ENCODE measurements around the gene SPATA3. TPM values are rescaled to one million over a fixed set of nuclear protein-coding genes. Genes with fewer than 3 reads are reported as not detected.
"Not testable (repeated sequence)": the region's sequence is repeated elsewhere in the genome, so short reads cannot be mapped to it uniquely, and the experiment has no call there.

The SPATA3 gene
- total RNA-seq, 1 experiment from 2014 or later, result not detected

- Histone ChIP-seq H3K27ac (ENCODE audit: low read length) (no peak overlapping the region), H3K9me3 (ENCODE audit: low read length) (no peaks in the 10 kb centered on the region), H3K79me2 (ENCODE audit: low read length) (no peaks in the 10 kb centered on the region), H3K36me3 (ENCODE audit: insufficient read depth, low read length) (no peaks in the 10 kb centered on the region), H3K4me1 (ENCODE audit: low read length) (peaks cover 16% of the 10 kb centered on the region), H3K27me3 (ENCODE audit: low read length) (no peaks in the 10 kb centered on the region), H2AFZ (ENCODE audit: low read length) (no peak overlapping the region), H3K9me2 (replicated peaks; ENCODE audit: insufficient read depth, low read length) (no peaks in the 10 kb centered on the region), H3K4me3 (ENCODE audit: low read length) (no peak overlapping the region), H3K4me2 (ENCODE audit: low read depth, low read length, poor library complexity, severe bottlenecking) (no peak overlapping the region), H4K20me1 (ENCODE audit: insufficient read depth, low read depth, low read length) (no peaks in the 10 kb centered on the region), H3K9ac (ENCODE audit: low read length) (no peak overlapping the region)
- DNase-seq, result no peak
Measured at GRCh38 chr2:230960026-230960425, 35.9 kb upstream of the SPATA3 start.

GRCh38 chr2:230961091-230961491 lies 34.8 kb upstream of the SPATA3 start:
- Histone ChIP-seq H3K4me2 (ENCODE audit: low read depth, low read length, poor library complexity, severe bottlenecking) (no peak overlapping the region), H3K9me2 (replicated peaks; ENCODE audit: insufficient read depth, low read length) (no peaks in the 10 kb centered on the region), H3K9ac (ENCODE audit: low read length) (no peak overlapping the region), H4K20me1 (ENCODE audit: insufficient read depth, low read depth, low read length) (no peaks in the 10 kb centered on the region), H3K4me1 (ENCODE audit: low read length) (peaks cover 16% of the 10 kb centered on the region), H3K36me3 (ENCODE audit: insufficient read depth, low read length) (no peaks in the 10 kb centered on the region), H3K4me3 (ENCODE audit: low read length) (no peak overlapping the region), H2AFZ (ENCODE audit: low read length) (no peak overlapping the region), H3K27ac (ENCODE audit: low read length) (no peak overlapping the region), H3K79me2 (ENCODE audit: low read length) (no peaks in the 10 kb centered on the region), H3K27me3 (ENCODE audit: low read length) (no peaks in the 10 kb centered on the region), H3K9me3 (ENCODE audit: low read length) (no peaks in the 10 kb centered on the region)
- DNase-seq, result no peak

- no peak overlapping the region for H3K27ac ChIP-seq (ENCODE audit: low read length)
- H3K9me3 ChIP-seq (ENCODE audit: low read length), result no peaks in the 10 kb centered on the region
- no peak overlapping the region for H3K4me2 ChIP-seq (ENCODE audit: low read depth, low read length, poor library complexity, severe bottlenecking)
- H4K20me1 ChIP-seq (ENCODE audit: insufficient read depth, low read depth, low read length), result no peaks in the 10 kb centered on the region
- H2AFZ ChIP-seq (ENCODE audit: low read length), result no peak overlapping the region
- H3K79me2 ChIP-seq (ENCODE audit: low read length), result no peaks in the 10 kb centered on the region
- no peak for DNase-seq
- no peaks in the 10 kb centered on the region for H3K36me3 ChIP-seq (ENCODE audit: insufficient read depth, low read length)
- no peak overlapping the region for H3K9ac ChIP-seq (ENCODE audit: low read length)
- H3K4me1 ChIP-seq (ENCODE audit: low read length), result peaks cover 7% of the 10 kb centered on the region
- no peaks in the 10 kb centered on the region for H3K9me2 ChIP-seq (replicated peaks; ENCODE audit: insufficient read depth, low read length)
- no peaks in the 10 kb centered on the region for H3K27me3 ChIP-seq (ENCODE audit: low read length)
- no peak overlapping the region for H3K4me3 ChIP-seq (ENCODE audit: low read length)
Measured at GRCh38 chr2:230964136-230964730, 31.7 kb upstream of the SPATA3 start.

GRCh38 chr2:230967113-230967512 lies 28.8 kb upstream of the SPATA3 start:
- no peak for DNase-seq

GRCh38 chr2:230968314-230968713 lies 27.6 kb upstream of the SPATA3 start:
- Histone ChIP-seq H3K4me2 (ENCODE audit: low read depth, low read length, poor library complexity, severe bottlenecking) (peak overlapping the region; percentile 80), H3K4me1 (ENCODE audit: low read length) (peaks cover 14% of the 10 kb centered on the region), H3K9ac (ENCODE audit: low read length) (peak overlapping the region; percentile 72; the same call in 1 of the 2 replicates)
- not testable (repeated sequence) for H3K9me3 ChIP-seq (ENCODE audit: low read length); H2AFZ ChIP-seq (ENCODE audit: low read length); H3K27ac ChIP-seq (ENCODE audit: low read length); H4K20me1 ChIP-seq (ENCODE audit: insufficient read depth, low read depth, low read length); H3K27me3 ChIP-seq (ENCODE audit: low read length); DNase-seq; H3K4me3 ChIP-seq (ENCODE audit: low read length); H3K9me2 ChIP-seq (replicated peaks; ENCODE audit: insufficient read depth, low read length); H3K36me3 ChIP-seq (ENCODE audit: insufficient read depth, low read length); H3K79me2 ChIP-seq (ENCODE audit: low read length)

More at GRCh38 chr2:230967113-230967512, 28.8 kb upstream of the SPATA3 start:
- Histone ChIP-seq H3K4me1 (ENCODE audit: low read length) (peaks cover 14% of the 10 kb centered on the region), H3K9me3 (ENCODE audit: low read length) (no peaks in the 10 kb centered on the region), H4K20me1 (ENCODE audit: insufficient read depth, low read depth, low read length) (no peaks in the 10 kb centered on the region), H3K79me2 (ENCODE audit: low read length) (no peaks in the 10 kb centered on the region), H2AFZ (ENCODE audit: low read length) (no peak overlapping the region), H3K4me2 (ENCODE audit: low read depth, low read length, poor library complexity, severe bottlenecking) (no peak overlapping the region), H3K36me3 (ENCODE audit: insufficient read depth, low read length) (no peaks in the 10 kb centered on the region), H3K9me2 (replicated peaks; ENCODE audit: insufficient read depth, low read length) (no peaks in the 10 kb centered on the region), H3K27me3 (ENCODE audit: low read length) (no peaks in the 10 kb centered on the region), H3K27ac (ENCODE audit: low read length) (no peak overlapping the region), H3K4me3 (ENCODE audit: low read length) (no peak overlapping the region), H3K9ac (ENCODE audit: low read length) (no peak overlapping the region)

- H3K4me3 ChIP-seq (ENCODE audit: low read length), result peak overlapping the region; percentile 64
Measured at GRCh38 chr2:230968921-230969658, 26.8 kb upstream of the SPATA3 start.

GRCh38 chr2:230969659-230970015 lies 26.3 kb upstream of the SPATA3 start:
- Histone ChIP-seq H4K20me1 (ENCODE audit: insufficient read depth, low read depth, low read length) (no peaks in the 10 kb centered on the region), H2AFZ (ENCODE audit: low read length) (peak overlapping the region; percentile 96; the same call in 1 of the 2 replicates), H3K79me2 (ENCODE audit: low read length) (no peaks in the 10 kb centered on the region), H3K4me3 (ENCODE audit: low read length) (peak overlapping the region; percentile 64), H3K4me1 (ENCODE audit: low read length) (peaks cover 24% of the 10 kb centered on the region), H3K27ac (ENCODE audit: low read length) (peak overlapping the region; percentile 28; the same call in 1 of the 2 replicates), H3K4me2 (ENCODE audit: low read depth, low read length, poor library complexity, severe bottlenecking) (peak overlapping the region; percentile 80), H3K27me3 (ENCODE audit: low read length) (no peaks in the 10 kb centered on the region), H3K9me3 (ENCODE audit: low read length) (no peaks in the 10 kb centered on the region), H3K9me2 (replicated peaks; ENCODE audit: insufficient read depth, low read length) (no peaks in the 10 kb centered on the region), H3K9ac (ENCODE audit: low read length) (no peak overlapping the region), H3K36me3 (ENCODE audit: insufficient read depth, low read length) (no peaks in the 10 kb centered on the region)
- DNase-seq, result no peak

More at GRCh38 chr2:230968921-230969658, 26.8 kb upstream of the SPATA3 start:
- H3K4me2 ChIP-seq (ENCODE audit: low read depth, low read length, poor library complexity, severe bottlenecking), result peak overlapping the region; percentile 80
- peak overlapping the region; percentile 96 for H2AFZ ChIP-seq (ENCODE audit: low read length)
- H3K27me3 ChIP-seq (ENCODE audit: low read length), result no peaks in the 10 kb centered on the region
- DNase-seq, result peak; percentile 68
- H3K9me2 ChIP-seq (replicated peaks; ENCODE audit: insufficient read depth, low read length), result no peaks in the 10 kb centered on the region
- H3K9me3 ChIP-seq (ENCODE audit: low read length), result no peaks in the 10 kb centered on the region
- no peaks in the 10 kb centered on the region for H4K20me1 ChIP-seq (ENCODE audit: insufficient read depth, low read depth, low read length)
- no peaks in the 10 kb centered on the region for H3K36me3 ChIP-seq (ENCODE audit: insufficient read depth, low read length)
- H3K4me1 ChIP-seq (ENCODE audit: low read length), result peaks cover 18% of the 10 kb centered on the region
- H3K79me2 ChIP-seq (ENCODE audit: low read length), result no peaks in the 10 kb centered on the region
- peak overlapping the region; percentile 72 for H3K9ac ChIP-seq (ENCODE audit: low read length)
- H3K27ac ChIP-seq (ENCODE audit: low read length), result peak overlapping the region; percentile 48; the same call in 1 of the 2 replicates

GRCh38 chr2:230972046-230972445 lies 23.9 kb upstream of the SPATA3 start:
- H3K4me2 ChIP-seq (ENCODE audit: low read depth, low read length, poor library complexity, severe bottlenecking), result no peak overlapping the region
- no peaks in the 10 kb centered on the region for H3K36me3 ChIP-seq (ENCODE audit: insufficient read depth, low read length)
- no peak overlapping the region for H3K9ac ChIP-seq (ENCODE audit: low read length)
- no peaks in the 10 kb centered on the region for H3K9me3 ChIP-seq (ENCODE audit: low read length)
- no peak overlapping the region for H2AFZ ChIP-seq (ENCODE audit: low read length)
- H3K79me2 ChIP-seq (ENCODE audit: low read length), result no peaks in the 10 kb centered on the region
- H3K4me1 ChIP-seq (ENCODE audit: low read length), result peaks cover 25% of the 10 kb centered on the region
- no peaks in the 10 kb centered on the region for H3K27me3 ChIP-seq (ENCODE audit: low read length)
- no peak overlapping the region for H3K27ac ChIP-seq (ENCODE audit: low read length)
- no peak overlapping the region for H3K4me3 ChIP-seq (ENCODE audit: low read length)
- DNase-seq, result no peak
- H4K20me1 ChIP-seq (ENCODE audit: insufficient read depth, low read depth, low read length), result no peaks in the 10 kb centered on the region
- H3K9me2 ChIP-seq (replicated peaks; ENCODE audit: insufficient read depth, low read length), result no peaks in the 10 kb centered on the region

Measured in Karpas-422 (cell line).